Skeletal muscle cell (primary cell): ENCODE measurements around the gene NPC2.

ENCODE experiments used
- DNase-seq: peaks from one replicate; pipeline ENCODE4 v3.0.0-alpha.2; 2010; ENCODE audit warnings: low read depth
- H3K4me3 ChIP-seq: 2 replicates; pipeline ENCODE4 v1.5.1; 2011; ENCODE audit warnings: low read depth, mild to moderate bottlenecking, control low read depth, low read length, moderate library complexity

Gene NPC2

DNA sequence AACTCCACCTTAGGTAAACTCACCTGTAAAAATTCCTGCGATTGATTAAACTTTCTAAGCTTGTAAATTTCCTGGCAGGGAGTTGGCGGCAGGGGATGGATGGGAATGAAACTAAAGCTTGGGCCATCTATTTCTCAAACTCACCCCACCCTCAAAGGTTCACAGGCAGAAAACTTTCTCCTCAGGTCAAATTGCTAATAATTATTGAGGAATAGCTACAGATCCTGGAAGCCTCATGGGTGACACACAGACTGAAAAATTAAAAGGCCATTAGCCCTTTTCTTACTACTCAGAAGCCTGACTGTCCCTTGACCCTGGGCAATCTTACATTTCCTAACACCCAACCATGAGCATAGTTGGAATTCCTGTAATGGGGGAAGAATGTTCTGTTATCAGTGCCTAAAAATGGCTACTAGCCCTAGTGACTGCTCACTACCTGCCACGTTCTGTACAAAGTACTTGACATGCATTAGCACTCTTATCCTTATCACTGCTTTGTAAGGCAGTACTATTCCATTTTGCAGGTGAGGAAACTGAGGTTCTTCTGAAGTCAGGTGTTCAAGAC, 54.7 kb downstream of the NPC2 start:
- H3K4me3 ChIP-seq = no peak overlapping the region
- no peak for DNase-seq

DNA sequence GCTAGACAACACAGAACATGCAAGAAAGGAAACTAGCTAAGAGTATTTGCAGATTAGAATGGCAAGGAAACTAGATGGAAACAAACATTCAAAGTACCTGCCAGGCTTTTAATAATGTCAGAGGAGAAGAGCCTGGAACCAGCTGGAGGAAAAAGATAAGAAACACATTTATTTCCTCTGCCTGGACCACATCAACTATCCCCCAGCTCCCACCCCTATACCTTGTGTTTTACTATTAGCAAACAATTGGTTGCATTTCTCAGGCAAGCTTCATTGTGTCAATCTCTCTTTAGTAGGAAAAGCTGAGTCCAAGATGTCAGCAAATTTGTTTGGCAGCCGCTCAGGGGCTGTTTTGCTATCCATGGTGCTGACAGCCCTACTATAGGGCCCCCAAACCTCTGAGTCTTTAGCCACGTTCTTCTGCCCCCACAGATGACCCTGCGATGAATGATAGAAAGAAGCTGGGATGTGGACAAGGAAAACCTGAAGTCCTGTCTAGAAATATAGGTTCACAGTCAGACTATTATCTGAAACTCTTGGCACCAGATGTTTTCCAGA, 55.5 kb downstream of the NPC2 start:
- no peak overlapping the region for H3K4me3 ChIP-seq
- DNase-seq = no peak

DNA sequence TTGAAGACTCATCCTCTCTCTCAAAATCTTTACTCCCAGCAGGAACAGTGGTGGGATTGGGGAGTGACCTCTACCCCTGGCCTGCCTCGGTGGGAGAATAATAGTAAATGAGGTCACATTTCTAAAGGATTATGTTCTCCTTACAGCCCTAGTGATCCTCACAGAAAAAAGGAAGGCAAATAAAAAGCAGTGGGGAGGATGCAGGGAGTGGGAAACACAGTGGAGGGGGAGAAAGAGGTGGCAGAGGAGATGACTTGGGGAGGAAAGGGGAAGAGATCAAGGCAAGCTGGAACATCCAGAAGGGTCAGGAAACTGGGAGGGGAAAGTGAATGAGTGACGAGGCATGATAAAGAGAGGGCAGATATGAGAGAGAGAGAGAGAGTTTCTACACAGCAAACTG, 58.8 kb downstream of the NPC2 start:
- DNase-seq = no peak
- H3K4me3 ChIP-seq = no peak overlapping the region

DNA sequence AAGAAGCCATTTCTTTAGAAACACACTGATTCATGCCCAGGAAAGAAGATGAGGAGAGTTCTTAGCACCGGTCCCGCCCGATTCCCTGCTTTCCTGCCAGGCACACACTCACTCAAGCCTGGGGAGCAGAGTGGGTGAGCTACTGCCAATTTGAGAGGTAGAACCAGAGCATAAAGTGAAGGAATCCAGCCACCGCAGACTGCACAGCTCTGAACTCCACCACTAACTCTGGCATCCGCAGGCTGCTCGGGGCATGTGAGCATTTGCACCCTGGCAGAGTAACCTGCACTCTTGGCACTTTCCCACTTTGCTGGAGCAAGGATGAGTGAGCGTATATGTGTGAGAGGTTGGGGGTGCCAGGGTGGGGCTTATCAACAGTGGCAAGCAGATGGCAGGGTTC, 63.1 kb downstream of the NPC2 start:
- no peak for DNase-seq
- no peak overlapping the region for H3K4me3 ChIP-seq
